Naive thymus-derived CD4-positive, alpha-beta T cell (primary cell): ENCODE measurements around the gene ROR2. TPM values are rescaled to one million over a fixed set of nuclear protein-coding genes. Genes with fewer than 3 reads are reported as not detected.

Experiments
- ATAC-seq: fragments of 150-1000 bp; cut with Tn5 transposase; 2 replicates; pipeline ENCODE4 v1.10.0; 2021; ENCODE audit warnings: mild to moderate bottlenecking, moderate library complexity
- CTCF ChIA-PET: fragments of 350-600 bp; sonication (Branson Sonifier 250); formaldehyde crosslinking; loops from one replicate; lab custom pipeline; 2021; ENCODE audit warnings: antibody characterized with exemption; lab: Charles Lee
- POLR2A ChIA-PET: fragments of 350-600 bp; sonication (Branson Sonifier 250); formaldehyde crosslinking; loops from one replicate; lab custom pipeline; 2021; ENCODE audit warnings: antibody characterized with exemption, inconsistent platforms; lab: Charles Lee
- DNase-seq, 9 donors: peaks; one replicate each; pipeline versions ENCODE4 v3.0.0 to v3.0.0-alpha.2; 2020 to 2022; ENCODE audit warnings: mixed read lengths in 1 of 9
- H3K27ac ChIP-seq: one replicate; pipeline ENCODE4 v1.7.0; 2013; ENCODE audit warnings: mild to moderate bottlenecking, low read depth, low read length, moderate library complexity
- H3K27me3 ChIP-seq, 2 donors: one replicate each; pipeline ENCODE4 v1.7.0; 2013; ENCODE audit warnings: low read length in 2 of 2, mild to moderate bottlenecking in 2 of 2, moderate library complexity in 2 of 2; ENCODE audit not compliant: control insufficient read depth in 2 of 2, insufficient read depth in 2 of 2
- H3K36me3 ChIP-seq, 3 experiments: 1 replicate in 2 of 3; 2 replicates in 1 of 3; pipeline ENCODE4 v1.7.0; 2013; ENCODE audit warnings: low read length in 3 of 3, mild to moderate bottlenecking in 3 of 3, moderate library complexity in 1 of 3; ENCODE audit not compliant: insufficient read depth in 3 of 3, control insufficient read depth in 2 of 3
- H3K4me1 ChIP-seq, 2 donors: one replicate each; pipeline ENCODE4 v1.7.0; 2013; ENCODE audit warnings: low read length in 2 of 2, mild to moderate bottlenecking in 2 of 2, moderate library complexity in 1 of 2; ENCODE audit not compliant: control insufficient read depth in 2 of 2, insufficient read depth in 2 of 2
- H3K4me3 ChIP-seq: 2 replicates; pipeline ENCODE4 v1.7.0; 2013; ENCODE audit warnings: mild to moderate bottlenecking, low read length
- H3K9me3 ChIP-seq, 3 experiments: 1 replicate in 2 of 3; 2 replicates in 1 of 3; pipeline ENCODE4 v1.7.0; 2013; ENCODE audit warnings: low read length in 3 of 3; ENCODE audit not compliant: control insufficient read depth in 2 of 3
- H3K27ac Mint-ChIP-seq, 9 donors: one replicate each; pipeline ENCODE4 v1.8.0; 2020 to 2022; ENCODE audit warnings: mixed read lengths in 9 of 9, mild to moderate bottlenecking in 8 of 9, moderate library complexity in 5 of 9, inconsistent platforms in 2 of 9
- H3K27me3 Mint-ChIP-seq, 5 donors: one replicate each; pipeline ENCODE4 v1.8.0; 2021 to 2022; ENCODE audit warnings: mixed read lengths in 5 of 5, mild to moderate bottlenecking in 1 of 5
- H3K36me3 Mint-ChIP-seq, 5 donors: one replicate each; pipeline ENCODE4 v1.8.0; 2020 to 2022; ENCODE audit warnings: mixed read lengths in 5 of 5, mild to moderate bottlenecking in 3 of 5, inconsistent platforms in 1 of 5
- H3K4me1 Mint-ChIP-seq, 7 donors: one replicate each; pipeline ENCODE4 v1.8.0; 2020 to 2022; ENCODE audit warnings: mixed read lengths in 7 of 7, mild to moderate bottlenecking in 3 of 7, inconsistent platforms in 1 of 7
- H3K4me3 Mint-ChIP-seq, 10 donors: one replicate each; pipeline ENCODE4 v1.8.0; 2020 to 2022; ENCODE audit warnings: mild to moderate bottlenecking in 10 of 10, mixed read lengths in 10 of 10, moderate library complexity in 6 of 10, inconsistent platforms in 2 of 10
- H3K9me3 Mint-ChIP-seq, 11 donors: one replicate each; pipeline ENCODE4 v1.8.0; 2020 to 2022; ENCODE audit warnings: mixed read lengths in 11 of 11, mild to moderate bottlenecking in 4 of 11, inconsistent platforms in 1 of 11, moderate library complexity in 1 of 11
- intact Hi-C, 2 donors: fragments of 100-400 bp; cut with micrococcal nuclease; formaldehyde crosslinking; loops; one replicate each; pipeline ENCODE4 v1.15.1; 2023
- polyA plus RNA-seq, 2 donors: library from polyadenylated mRNA; unstranded; fragments of 300-500 nt; fragmentation: Illumina TruSeq; gene quantifications; one replicate each; pipeline ENCODE4 v1.2.3, GENCODE V29; 2021
- total RNA-seq, 6 experiments: library from RNA in 5 of 6; stranded (reverse) in 5 of 6; gene quantifications; 1 replicate in 5 of 6; 2 replicates in 1 of 6; pipeline ENCODE4 v1.2.3 and lab custom pipeline; 2021 to 2026

ROR2 gene
- total RNA-seq, result 1 to 10 TPM in 1 of 5 experiments, under 1 TPM in 1, not detected in 3; 0.48 to 2.1 TPM
- not detected for polyA plus RNA-seq
- not detected for total RNA-seq (lab: John Stamatoyannopoulos, UW)

DNA sequence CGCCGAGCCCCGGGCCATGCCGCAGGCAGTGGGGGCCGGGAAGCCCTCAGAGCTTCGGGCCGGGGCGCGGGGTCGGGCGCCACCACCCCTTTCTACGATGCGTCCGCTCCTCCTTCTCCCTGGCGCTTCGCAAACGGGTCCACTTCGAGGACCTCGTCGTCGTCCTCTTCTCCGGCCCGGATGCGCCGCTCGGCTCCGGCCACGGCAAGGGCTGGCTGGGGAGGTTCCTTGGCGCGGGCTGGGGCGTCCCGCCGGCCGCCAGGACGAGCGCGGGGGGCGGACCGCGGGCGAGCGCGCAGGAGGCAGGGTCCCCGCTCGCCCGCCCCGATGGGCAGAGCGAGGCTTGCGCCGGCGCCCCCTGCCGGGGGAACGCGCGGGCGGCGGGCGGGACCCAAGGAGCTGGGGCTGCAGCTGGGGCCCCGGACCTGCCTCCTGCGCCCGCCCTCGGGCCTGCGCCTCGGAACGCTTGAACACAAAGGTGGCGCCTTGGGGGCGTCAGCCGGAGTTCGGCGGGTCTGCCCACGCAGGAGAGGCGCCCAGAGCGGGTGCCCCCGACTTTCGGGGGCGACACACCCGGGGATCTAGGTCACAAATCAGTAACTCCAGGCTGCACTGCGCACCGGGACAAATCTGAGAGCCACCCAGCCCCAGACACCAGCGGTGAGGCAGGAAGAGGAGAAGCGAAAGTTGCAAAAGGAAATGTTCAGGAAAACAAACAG lies at the start of gene ROR2:
ROR2 (minus strand) TSS at position 283 of the 719 bp plus-strand sequence.
- intact Hi-C loops, result loop anchor here (1.0 to 10.0 kb wide), 5 partner anchors 44 to 1035 kb away; no protein-coding TSS in a partner anchor
- Mint-ChIP-seq H3K36me3 (peaks cover 0 to 9% (median 3%) of the 10 kb centered on the region in 5 donors), H3K4me1 (peaks cover 0 to 11% (median 7%) of the 10 kb centered on the region in 7 donors), H3K27me3 (peaks cover 63 to 78% (median 76%) of the 10 kb centered on the region in 5 donors), H3K9me3 (peaks cover 0 to 19% (median 2%) of the 10 kb centered on the region in 11 donors), H3K27ac (no peak within 1 kb of the TSS), H3K4me3 (peak within 1 kb of the TSS in 9 of 10 donors; percentile 13 to 82 (median 49))
- H3K27ac ChIP-seq, result no peak within 1 kb of the TSS
- H3K9me3 ChIP-seq, result no peaks in the 10 kb centered on the region
- peaks cover 3 to 14% of the 10 kb centered on the region in 2 donors for H3K27me3 ChIP-seq
- H3K4me3 ChIP-seq, result peak within 1 kb of the TSS; percentile 13
- peak; percentile 63 for ATAC-seq
- DNase-seq, result peak in 4 of 9 donors; percentile 1 to 82 (median 18)
- H3K36me3 ChIP-seq, result no peaks in the 10 kb centered on the region
- ChIA-PET POLR2A (no interaction called here), CTCF (no interaction called here)
- peaks cover 0 to 4% of the 10 kb centered on the region in 2 donors for H3K4me1 ChIP-seq

DNA sequence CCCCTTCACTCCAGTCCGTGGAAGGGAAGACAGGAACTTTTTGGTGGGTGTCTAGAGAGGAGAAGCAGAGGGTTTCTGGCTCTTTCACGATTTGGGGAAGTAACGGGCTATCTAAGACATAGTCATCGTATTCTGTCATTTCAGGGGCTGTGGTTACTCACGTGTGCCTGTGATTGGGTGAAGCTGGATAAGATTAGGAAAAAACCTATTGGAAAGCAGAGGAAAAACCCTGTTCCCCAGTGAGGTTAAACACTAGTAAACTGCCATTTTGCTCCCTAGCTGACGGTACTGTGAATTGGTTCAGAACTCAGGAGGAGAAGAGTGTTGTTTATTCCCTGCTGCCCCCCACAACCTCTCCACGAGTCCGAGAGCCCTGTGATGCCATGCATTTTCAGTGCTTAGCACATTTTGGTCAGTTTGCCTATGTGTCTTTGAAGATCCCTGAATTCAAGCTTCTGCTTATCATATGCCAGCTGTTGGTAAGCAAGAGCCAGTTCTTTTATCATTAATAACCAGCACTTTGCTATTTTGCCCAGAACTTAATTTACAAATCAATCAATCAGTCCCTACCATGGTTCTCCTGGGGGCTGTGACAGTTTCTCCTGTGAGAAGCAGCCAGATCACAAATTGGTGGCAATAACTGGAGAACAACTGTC lies 45.1 kb upstream of the ROR2 start:
- H3K4me1 ChIP-seq, result no peaks in the 10 kb centered on the region

DNA sequence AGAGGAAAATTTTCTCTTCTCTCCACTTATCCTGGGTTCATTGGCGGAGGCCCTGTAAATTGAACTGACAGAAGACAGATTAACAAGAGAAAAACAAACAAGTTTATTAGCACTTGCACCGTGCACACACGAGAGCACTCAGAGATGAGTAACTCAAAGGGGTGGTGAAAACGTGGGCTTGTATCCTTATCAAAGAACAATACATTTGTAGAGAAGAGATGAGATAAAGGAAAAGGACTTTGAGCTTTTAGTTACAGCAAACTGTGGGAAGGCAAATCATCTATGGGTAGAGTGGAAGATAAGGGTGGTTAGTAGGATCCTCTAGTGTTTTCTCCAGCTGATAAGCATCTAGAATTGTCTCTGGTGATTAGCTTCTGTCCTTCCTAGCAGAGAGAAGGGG lies 44.4 kb upstream of the ROR2 start:
- no peak overlapping the region for H3K4me3 ChIP-seq
- Mint-ChIP-seq H3K9me3 (no peaks in the 10 kb centered on the region), H3K4me3 (no peak overlapping the region), H3K27me3 (peaks cover 4 to 41% (median 22%) of the 10 kb centered on the region in 5 donors), H3K36me3 (no peaks in the 10 kb centered on the region), H3K27ac (no peak overlapping the region), H3K4me1 (peaks cover 0 to 3% (median 0%) of the 10 kb centered on the region in 7 donors)
- no peaks in the 10 kb centered on the region for H3K9me3 ChIP-seq
- ATAC-seq (no peak), DNase-seq (no peak)
- CTCF ChIA-PET, result no interaction called here
- H3K27me3 ChIP-seq, result no peaks in the 10 kb centered on the region
- H3K36me3 ChIP-seq, result no peaks in the 10 kb centered on the region
- POLR2A ChIA-PET, result no interaction called here
- H3K27ac ChIP-seq, result no peak overlapping the region
- no peaks in the 10 kb centered on the region for H3K4me1 ChIP-seq
- intact Hi-C loops, result no loop called here

More for the DNA sequence above, 45.1 kb upstream of the ROR2 start:
- no peaks in the 10 kb centered on the region for H3K36me3 ChIP-seq
- no peak overlapping the region for H3K4me3 ChIP-seq
- H3K27me3 ChIP-seq, result no peaks in the 10 kb centered on the region
- H3K9me3 ChIP-seq, result no peaks in the 10 kb centered on the region
- Mint-ChIP-seq H3K4me1 (peaks cover 0 to 3% (median 0%) of the 10 kb centered on the region in 7 donors), H3K27ac (no peak overlapping the region), H3K9me3 (no peaks in the 10 kb centered on the region), H3K4me3 (no peak overlapping the region), H3K36me3 (no peaks in the 10 kb centered on the region), H3K27me3 (peaks cover 4 to 41% (median 22%) of the 10 kb centered on the region in 5 donors)
- ATAC-seq (no peak), DNase-seq (no peak)
- intact Hi-C loops, result no loop called here
- CTCF ChIA-PET, result no interaction called here
- POLR2A ChIA-PET, result no interaction called here
- H3K27ac ChIP-seq, result no peak overlapping the region

DNA sequence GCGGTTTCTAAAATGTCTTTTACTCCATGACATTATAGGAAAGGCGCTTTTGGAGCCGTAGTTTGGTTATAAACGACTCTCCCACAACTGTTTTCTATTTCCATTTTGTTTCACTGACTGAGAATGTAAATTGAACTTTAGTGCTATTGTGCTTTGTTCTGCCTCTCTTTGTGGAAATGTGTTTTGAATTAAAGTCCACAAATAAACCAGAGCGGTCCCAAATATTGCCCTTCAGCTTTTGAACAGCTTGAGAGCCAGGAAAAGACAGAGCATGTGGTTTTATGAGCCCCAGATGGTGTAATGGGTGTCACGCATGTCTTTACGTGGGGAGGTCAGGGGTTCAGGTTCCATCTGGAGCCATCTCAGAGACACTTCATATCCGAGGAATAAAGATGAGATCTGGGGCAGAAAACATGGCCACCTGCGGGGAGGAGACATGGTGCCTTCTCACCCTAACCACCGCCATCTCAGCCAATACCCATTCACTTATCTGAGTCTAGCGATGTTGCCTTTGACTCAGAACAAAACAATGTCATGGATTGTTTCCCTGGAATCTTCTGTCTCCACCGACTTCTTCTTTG lies 42.5 kb upstream of the ROR2 start:
- H3K9me3 ChIP-seq, result no peaks in the 10 kb centered on the region
- ATAC-seq, result no peak
- intact Hi-C loops, result no loop called here
- Mint-ChIP-seq H3K9me3 (no peaks in the 10 kb centered on the region), H3K4me1 (peaks cover 0 to 3% (median 0%) of the 10 kb centered on the region in 7 donors), H3K27me3 (peaks cover 14 to 39% (median 22%) of the 10 kb centered on the region in 5 donors), H3K36me3 (no peaks in the 10 kb centered on the region), H3K4me3 (no peak overlapping the region), H3K27ac (no peak overlapping the region)
- no peak overlapping the region for H3K4me3 ChIP-seq
- ChIA-PET POLR2A (no interaction called here), CTCF (no interaction called here)
- H3K36me3 ChIP-seq, result no peaks in the 10 kb centered on the region
- no peaks in the 10 kb centered on the region for H3K4me1 ChIP-seq
- H3K27me3 ChIP-seq, result no peaks in the 10 kb centered on the region
- DNase-seq, result no peak
- H3K27ac ChIP-seq, result no peak overlapping the region

DNA sequence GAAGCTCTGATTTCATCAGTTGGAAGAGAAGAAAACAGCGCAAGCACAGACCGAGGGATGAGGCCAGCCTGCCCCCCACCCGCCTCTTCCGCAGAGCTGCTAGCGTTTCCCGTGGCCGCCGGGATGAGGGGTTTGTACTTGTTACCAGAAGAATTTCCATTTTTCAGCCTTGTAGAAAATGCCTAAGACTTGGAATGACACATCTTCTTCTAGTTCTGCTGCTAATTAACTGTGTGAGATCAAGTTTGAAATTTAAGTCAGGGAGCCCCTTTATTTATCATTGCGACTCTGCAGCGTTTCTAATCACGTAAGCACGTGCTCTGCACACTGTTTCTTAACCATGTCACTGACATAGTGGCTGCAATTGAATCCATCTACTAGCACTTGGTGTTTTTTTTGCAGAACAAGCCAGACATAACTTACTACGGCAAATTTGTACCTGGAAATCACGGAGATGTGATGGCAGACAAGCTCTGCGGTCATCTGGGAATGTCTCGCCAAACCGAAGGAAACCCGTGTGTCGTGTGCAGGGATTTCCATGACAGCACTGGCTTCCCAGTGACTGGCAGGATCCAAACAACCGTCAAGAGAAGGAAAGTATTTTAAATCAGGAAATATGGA lies 41.8 kb upstream of the ROR2 start:
- Histone ChIP-seq H3K4me3 (no peak overlapping the region), H3K36me3 (no peaks in the 10 kb centered on the region), H3K27ac (no peak overlapping the region), H3K27me3 (no peaks in the 10 kb centered on the region), H3K4me1 (no peaks in the 10 kb centered on the region), H3K9me3 (no peaks in the 10 kb centered on the region)
- Mint-ChIP-seq H3K27me3 (peaks cover 14 to 36% (median 22%) of the 10 kb centered on the region in 5 donors), H3K9me3 (no peaks in the 10 kb centered on the region), H3K36me3 (no peaks in the 10 kb centered on the region), H3K4me3 (no peak overlapping the region), H3K27ac (no peak overlapping the region), H3K4me1 (peaks cover 0 to 3% (median 0%) of the 10 kb centered on the region in 7 donors)
- ATAC-seq, result no peak
- intact Hi-C loops, result no loop called here
- ChIA-PET CTCF (no interaction called here), POLR2A (no interaction called here)
- DNase-seq, result no peak

DNA sequence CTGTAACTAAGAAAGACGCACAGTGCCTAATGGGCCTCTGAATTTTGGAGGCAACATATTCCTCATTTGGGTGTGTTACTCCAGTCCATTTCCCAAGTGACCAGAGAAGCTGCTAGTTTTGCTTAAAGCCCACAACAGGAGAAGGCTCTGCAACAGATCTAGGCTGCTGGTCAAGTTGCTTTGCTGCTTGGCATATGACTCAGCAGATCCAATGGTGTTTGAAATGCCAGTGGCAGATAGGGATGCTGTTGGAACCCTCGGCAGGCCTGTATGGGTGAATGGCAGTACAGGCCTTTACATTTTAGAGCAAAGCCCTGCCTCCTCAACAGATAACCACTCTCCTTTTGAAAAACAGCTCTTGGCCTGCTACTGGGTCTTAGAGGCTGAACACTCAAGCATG lies 36.2 kb upstream of the ROR2 start:
- POLR2A ChIA-PET, result no interaction called here

More for the DNA sequence above, 36.2 kb upstream of the ROR2 start:
- Histone ChIP-seq H3K4me1 (no peaks in the 10 kb centered on the region), H3K27ac (no peak overlapping the region), H3K36me3 (no peaks in the 10 kb centered on the region), H3K9me3 (peaks cover 0 to 3% (median 0%) of the 10 kb centered on the region in 3 experiments), H3K27me3 (no peaks in the 10 kb centered on the region), H3K4me3 (no peak overlapping the region)
- no peak for DNase-seq
- CTCF ChIA-PET, result no interaction called here
- Mint-ChIP-seq H3K9me3 (peaks cover 0 to 22% (median 5%) of the 10 kb centered on the region in 11 donors), H3K36me3 (no peaks in the 10 kb centered on the region), H3K4me1 (no peaks in the 10 kb centered on the region), H3K27ac (no peak overlapping the region), H3K27me3 (peaks cover 6 to 21% (median 16%) of the 10 kb centered on the region in 5 donors), H3K4me3 (no peak overlapping the region)
- intact Hi-C loops, result no loop called here
- ATAC-seq, result no peak
